K562 (cell line): Measurements from ENCODE around the gene P4HB. TPM values are rescaled to one million over a fixed set of nuclear protein-coding genes. Genes with fewer than 3 reads are reported as not detected.

Experiments
- CREB3L1 ChIP-seq: fragments of 450-650 bp; IDR thresholded peaks from 2 replicates; pipeline ENCODE4 v1.6.1; 2014; ENCODE audit warnings: low read depth, mild to moderate bottlenecking, moderate library complexity, borderline replicate concordance
- CTBP1 ChIP-seq: fragments of 450-650 bp; IDR thresholded peaks from 2 replicates; pipeline ENCODE4 v1.6.1; 2016; ENCODE audit warnings: borderline replicate concordance
- DACH1 ChIP-seq: fragments of 450-650 bp; IDR thresholded peaks from 2 replicates; pipeline ENCODE4 v1.6.1; 2018; ENCODE audit not compliant: partially characterized antibody
- FOXO4 ChIP-seq: fragments of 450-650 bp; formaldehyde crosslinking; IDR thresholded peaks from 2 replicates; pipeline ENCODE4 v1.4.0; 2020; ENCODE audit warnings: mild to moderate bottlenecking, moderate library complexity
- HMG20B ChIP-seq: fragments of 250-450 bp; sonication (Bioruptor Pico); IDR thresholded peaks from 2 replicates; pipeline ENCODE4 v1.5.0; 2021; ENCODE audit warnings: mild to moderate bottlenecking
- MLLT1 ChIP-seq, 2 experiments: fragments of 450-650 bp; IDR thresholded peaks; 2 replicates each; pipeline ENCODE4 v1.6.1; 2016
- NFRKB ChIP-seq: fragments of 450-650 bp; IDR thresholded peaks from 2 replicates; pipeline ENCODE4 v1.6.1; 2016; ENCODE audit warnings: low read depth
- RFX5 ChIP-seq: IDR thresholded peaks from 2 replicates; pipeline ENCODE4 v1.6.1; 2011; ENCODE audit warnings: low read depth, mild to moderate bottlenecking, improper control_type of control experiment, low read length
- SMARCE1 ChIP-seq: fragments of 450-650 bp; IDR thresholded peaks from 2 replicates; pipeline ENCODE4 v1.7.1; 2016; ENCODE audit warnings: mild to moderate bottlenecking
- SUPT5H ChIP-seq: fragments of 450-650 bp; IDR thresholded peaks from 2 replicates; pipeline ENCODE4 v1.6.1; 2016
- TRIM28 ChIP-seq: fragments of 450-650 bp; IDR thresholded peaks from 2 replicates; pipeline ENCODE4 v1.6.1; 2017
- YY1 ChIP-seq, 3 experiments: IDR thresholded peaks; 2 replicates each; pipeline ENCODE4 v1.6.1; 2011; ENCODE audit warnings: low read length in 2 of 3, mild to moderate bottlenecking in 2 of 3, moderate library complexity in 2 of 3, borderline replicate concordance in 1 of 3, control low read depth in 1 of 3, low read depth in 1 of 3; ENCODE audit not compliant: insufficient read depth in 3 of 3, insufficient replicate concordance in 2 of 3, control insufficient read depth in 1 of 3, insufficient read length in 1 of 3; ENCODE audit errors: extremely low read depth in 1 of 3
- ZNF143 ChIP-seq: sonication (generic); formaldehyde crosslinking; IDR thresholded peaks from 2 replicates; pipeline ENCODE4 v1.9.0; 2022; ENCODE audit warnings: mild to moderate bottlenecking, missing genetic modification reagents
- ZNF318 ChIP-seq, 2 experiments: fragments of 450-650 bp; IDR thresholded peaks; 2 replicates each; pipeline ENCODE4 v1.6.1; 2016; ENCODE audit warnings: mild to moderate bottlenecking in 2 of 2, borderline replicate concordance in 1 of 2, low read depth in 1 of 2, moderate library complexity in 1 of 2
- ZNF444 ChIP-seq: fragments of 250-450 bp; sonication (Bioruptor Pico); IDR thresholded peaks from 2 replicates; pipeline ENCODE4 v1.4.0; 2020; ENCODE audit warnings: mild to moderate bottlenecking, moderate library complexity
- polyA plus RNA-seq, 8 experiments: library from polyadenylated mRNA; depleted of rRNA in 4 of 8; stranded (reverse) in 5 of 8; unstranded in 3 of 8; fragments of >200 nt; fragmentation: Nextera tagmentation in 2 of 8; fragmentation: Illumina TruSeq in 1 of 8; extraction: Ambion mirVana in 2 of 8; extraction: Trizol in 1 of 8; gene quantifications; 2 replicates each; pipeline versions ENCODE4 v1.2.1 to v1.2.3, GENCODE V29; 2011 to 2014; ENCODE audit warnings: inconsistent platforms in 1 of 8, missing spikeins in 1 of 8
- total RNA-seq, 7 experiments: library from RNA; depleted of rRNA in 6 of 7; stranded (reverse); fragments of >200 nt in 6 of 7; fragmentation: Illumina TruSeq in 2 of 7; extraction: Trizol in 2 of 7; gene quantifications; 2 replicates each; pipeline versions ENCODE4 v1.2.1 to v1.2.3, GENCODE V29; 2011 to 2021; ENCODE audit warnings: low replicate concordance in 1 of 7

P4HB gene
- total and polyA plus RNA-seq, 9 of the 15 experiments (the other 6 are each of a cell fraction or from before 2014, with no cell fraction given): 4.4 to 645 (median 325) TPM

GRCh38 chr17:81831957-81832607 lies 28.3 kb downstream of the P4HB start (continued):
- no peak for TF ChIP-seq CTBP1
- no peak for TF ChIP-seq DACH1
- no peak for TF ChIP-seq TRIM28
- TF ChIP-seq CREB3L1: peak; percentile 74; the same call in 1 of the 2 replicates
- peak; percentile 32; the same call in 1 of the 2 replicates for TF ChIP-seq SMARCE1
- TF ChIP-seq SUPT5H: peak; percentile 51
- no peak for TF ChIP-seq HMG20B (CRISPR knock-in tag)
- no peak for TF ChIP-seq ZNF444
- no peak for TF ChIP-seq YY1 (IDR thresholded peaks at IDR 0.05; ENCODE audit: borderline replicate concordance in 1 of 3, control insufficient read depth in 1 of 3, extremely low read depth in 1 of 3, insufficient read depth in 3 of 3, insufficient read length in 1 of 3, insufficient replicate concordance in 2 of 3, low read depth in 1 of 3, low read length in 2 of 3)
- peak; percentile 34 to 72; a peak in 1 of 4 replicates for TF ChIP-seq MLLT1 (IDR thresholded peaks at IDR 0.05)
- no peak for TF ChIP-seq RFX5
- TF ChIP-seq ZNF318 (IDR thresholded peaks at IDR 0.05; ENCODE audit: borderline replicate concordance in 1 of 2, low read depth in 1 of 2): no peak
- TF ChIP-seq FOXO4 (CRISPR knock-in tag): no peak
- peak; percentile 77; the same call in 1 of the 2 replicates for TF ChIP-seq NFRKB
- no peak for TF ChIP-seq ZNF143 (CRISPR knock-in tag)
